HepG2 (cell line): Measurements from ENCODE around the gene MLNR. TPM values are rescaled to one million over a fixed set of nuclear protein-coding genes. Genes with fewer than 3 reads are reported as not detected.

Experiments used
- ATAC-seq: fragments of 200-7000 bp; cut with Tn5 transposase; 3 replicates; pipeline ENCODE4 v1.9.1; 2020; ENCODE audit warnings: mild to moderate bottlenecking, moderate library complexity
- BruUV-seq: library from RNA; stranded (reverse); fragments of 400-500 nt; replicated peaks from 2 replicates; lab custom pipeline; 2021; lab: Mats Ljungman, UMichigan
- CTCF ChIA-PET: fragments of 300-600 bp; formaldehyde crosslinking; extraction: SDS; loops from one replicate; lab custom pipeline; 2021; ENCODE audit warnings: low total read pairs, inconsistent platforms, low intra/inter-chr PET ratio; lab: Yijun Ruan, JAX
- POLR2A ChIA-PET: fragments of 350-600 bp; sonication (Branson Sonifier 250); formaldehyde crosslinking; loops from one replicate; lab custom pipeline; 2020; ENCODE audit warnings: antibody characterized with exemption, inconsistent platforms; lab: Yijun Ruan, JAX
- DNase-seq: peaks from one replicate; pipeline ENCODE4 v3.0.0-alpha.2; 2015; ENCODE audit warnings: low spot score
- FAIRE-seq: peaks from 3 replicates; lab custom pipeline; 2011; peaks lifted over from hg19 to GRCh38; lab: Jason Lieb, UNC
- H2AFZ ChIP-seq: one replicate; pipeline ENCODE4 v1.6.1; 2011; ENCODE audit warnings: low read length, inconsistent platforms
- H3K27ac ChIP-seq: fragments of 300-600 bp; 3 replicates; pipeline ENCODE4 v1.8.0; 2011; ENCODE audit warnings: mixed run types, mild to moderate bottlenecking, mixed read lengths, low read length, inconsistent platforms; ENCODE audit not compliant: insufficient read depth; ENCODE audit errors: extremely low read length
- H3K27me3 ChIP-seq, 2 experiments: fragments of 200-600 bp in 1 of 2; 2 replicates in 1 of 2; 3 replicates in 1 of 2; pipeline versions ENCODE4 v1.6.0 to v1.8.0; 2011; ENCODE audit warnings: low read length in 2 of 2, mild to moderate bottlenecking in 2 of 2, moderate library complexity in 2 of 2, inconsistent platforms in 1 of 2; ENCODE audit not compliant: insufficient read depth in 2 of 2, control insufficient read depth in 1 of 2
- H3K36me3 ChIP-seq, 2 experiments: fragments of 200-600 bp in 1 of 2; replicated peaks in 1 of 2; 2 replicates in 1 of 2; 3 replicates in 1 of 2; pipeline versions ENCODE4 v1.5.1 to v1.8.0; 2011; ENCODE audit warnings: low read length in 2 of 2, inconsistent platforms in 1 of 2; ENCODE audit not compliant: insufficient read depth in 2 of 2, control insufficient read depth in 1 of 2
- H3K4me1 ChIP-seq: 2 replicates; pipeline ENCODE4 v1.5.1; 2012; ENCODE audit warnings: low read length, inconsistent platforms; ENCODE audit not compliant: insufficient read depth
- H3K4me2 ChIP-seq: 2 replicates; pipeline ENCODE4 v1.6.0; 2011; ENCODE audit warnings: low read depth, low read length, inconsistent platforms
- H3K4me3 ChIP-seq, 3 experiments: fragments of 200-600 bp in 1 of 3; sonication (generic), shearing (Covaris generic) in 1 of 3; replicated peaks in 1 of 3; 2 replicates each; pipeline ENCODE4 v1.5.1; 2011 to 2016; ENCODE audit warnings: low read length in 3 of 3, inconsistent platforms in 2 of 3, low read depth in 2 of 3, mild to moderate bottlenecking in 2 of 3, control low read depth in 1 of 3, mixed read lengths in 1 of 3; ENCODE audit not compliant: insufficient read depth in 1 of 3
- H3K79me2 ChIP-seq: one replicate; pipeline ENCODE4 v1.6.1; 2011; ENCODE audit warnings: low read length, inconsistent platforms; ENCODE audit not compliant: insufficient read depth
- H3K9ac ChIP-seq: 2 replicates; pipeline ENCODE4 v1.6.0; 2011; ENCODE audit warnings: mild to moderate bottlenecking, low read depth, low read length, inconsistent platforms; ENCODE audit not compliant: insufficient read depth
- H3K9me3 ChIP-seq: 2 replicates; pipeline ENCODE4 v1.5.1; 2012; ENCODE audit warnings: mild to moderate bottlenecking, low read length
- H4K20me1 ChIP-seq: 2 replicates; pipeline ENCODE4 v1.6.0; 2011; ENCODE audit warnings: inconsistent platforms, mild to moderate bottlenecking, low read length, moderate library complexity; ENCODE audit not compliant: insufficient read depth
- CENPBD1 ChIP-seq: sonication (generic); formaldehyde crosslinking; IDR thresholded peaks from 2 replicates; pipeline ENCODE4 v1.8.0; 2022; ENCODE audit warnings: missing genetic modification reagents, low read depth, mild to moderate bottlenecking, borderline replicate concordance
- FOXK1 ChIP-seq: sonication (generic); formaldehyde crosslinking; IDR thresholded peaks from 2 replicates; pipeline ENCODE4 v1.4.0; 2020; ENCODE audit warnings: low read depth, missing genetic modification reagents, borderline replicate concordance
- KDM4B ChIP-seq: sonication (generic); formaldehyde crosslinking; IDR thresholded peaks from 2 replicates; pipeline ENCODE4 v1.4.0; 2020; ENCODE audit warnings: missing genetic modification reagents
- SP1 ChIP-seq, 2 experiments: fragments of 450-650 bp in 1 of 2; sonication (generic) in 1 of 2; formaldehyde crosslinking in 1 of 2; IDR thresholded peaks; 2 replicates each; pipeline versions ENCODE4 v1.4.0 to v1.6.1; 2016 to 2020; ENCODE audit warnings: missing genetic modification reagents in 1 of 2
- ZBTB44 ChIP-seq: sonication (generic); formaldehyde crosslinking; IDR thresholded peaks from 2 replicates; pipeline ENCODE4 v1.4.0; 2020; ENCODE audit warnings: missing genetic modification reagents
- ZHX2 ChIP-seq, 2 experiments: sonication (generic) in 1 of 2; formaldehyde crosslinking in 1 of 2; IDR thresholded peaks; 2 replicates each; pipeline versions ENCODE4 v1.6.1 to v1.9.0; 2014 to 2022; ENCODE audit warnings: antibody characterized with exemption in 1 of 2, borderline replicate concordance in 1 of 2, inconsistent platforms in 1 of 2, low read depth in 1 of 2, missing genetic modification reagents in 1 of 2
- ZNF326 ChIP-seq: sonication (generic); formaldehyde crosslinking; IDR thresholded peaks from 2 replicates; pipeline ENCODE4 v1.4.0; 2020; ENCODE audit warnings: missing genetic modification reagents, borderline replicate concordance
- ZNF740 ChIP-seq: sonication (generic); formaldehyde crosslinking; IDR thresholded peaks from 2 replicates; pipeline ENCODE4 v1.4.0; 2020; ENCODE audit warnings: missing genetic modification reagents
- ZSCAN20 ChIP-seq: sonication (generic); formaldehyde crosslinking; IDR thresholded peaks from 2 replicates; pipeline ENCODE4 v1.4.0; 2020; ENCODE audit warnings: missing genetic modification reagents, mild to moderate bottlenecking, borderline replicate concordance
- WGBS: methylation state at CpG from one replicate; pipeline ENCODE4 v1.1.6; 2017; ENCODE audit warnings: low lambda C conversion rate; 5-methylcytosine and 5-hydroxymethylcytosine counted together
- in situ Hi-C: cut with HindIII; loops from 2 replicates; pipeline ENCODE4 v1.10.0; 2017; ENCODE audit warnings: low pct_unique_long_range_greater_than_20kb; ENCODE audit not compliant: extremely low pct_ligation_motif_present
- intact Hi-C: fragments of 100-400 bp; cut with micrococcal nuclease; formaldehyde crosslinking; loops from one replicate; pipeline ENCODE4 v1.10.0; 2022; ENCODE audit not compliant: unreplicated experiment
- polyA plus RNA-seq, 8 experiments: library from polyadenylated mRNA; depleted of rRNA in 3 of 8; stranded (reverse) in 7 of 8; unstranded in 1 of 8; fragments of >200 nt; fragmentation: Illumina TruSeq in 4 of 8; extraction: Trizol in 4 of 8; gene quantifications; 2 replicates each; pipeline versions ENCODE4 v1.2.1 to v1.2.3, GENCODE V29; 2011 to 2016; ENCODE audit warnings: low read depth in 4 of 8, missing spikeins in 1 of 8, mixed read lengths in 1 of 8; ENCODE audit not compliant: insufficient read depth in 1 of 8
- total RNA-seq, 5 experiments: library from RNA; depleted of rRNA; stranded (reverse); fragments of >200 nt; fragmentation: Illumina TruSeq; extraction: Trizol; gene quantifications; 2 replicates each; pipeline ENCODE4 v1.2.3, GENCODE V29; 2016; ENCODE audit warnings: low read depth in 1 of 5

The MLNR gene
- total and polyA plus RNA-seq, 2 of the 13 experiments (the other 11 are each of a cell fraction or from before 2014, with no cell fraction given), result 0.46 TPM; not detected in 1

- ATAC-seq (no peak), FAIRE-seq (no peak), DNase-seq (no peak)
- no peak overlapping the region for H3K4me2 ChIP-seq
- no peaks in the 10 kb centered on the region for H3K9me3 ChIP-seq
- no peak overlapping the region for H3K9ac ChIP-seq
- BruUV-seq, result no TSS peak
- intact Hi-C loops (no loop called here), in situ Hi-C loops (no loop called here)
- no peak for TF ChIP-seq ZNF740
- no peak for TF ChIP-seq ZNF326 (CRISPR knock-in tag)
- TF ChIP-seq ZSCAN20 (CRISPR knock-in tag), result no peak
- no peak for TF ChIP-seq ZBTB44
- no peak for TF ChIP-seq FOXK1
- no peak overlapping the region for H2AFZ ChIP-seq
- H3K27me3 ChIP-seq, result no peaks in the 10 kb centered on the region
- H3K4me1 ChIP-seq, result no peaks in the 10 kb centered on the region
- ChIA-PET POLR2A (no interaction called here), CTCF (no interaction called here)
- WGBS, result 91% methylated on average over 6 of the region's 6 CpGs
- peaks cover 9 to 46% of the 10 kb centered on the region in 2 experiments for H3K36me3 ChIP-seq
- H3K27ac ChIP-seq, result no peak overlapping the region
- H3K79me2 ChIP-seq, result no peaks in the 10 kb centered on the region
- H3K4me3 ChIP-seq, result no peak overlapping the region
- no peaks in the 10 kb centered on the region for H4K20me1 ChIP-seq
Measured at GRCh38 chr13:49259586-49259985, 39.4 kb downstream of the MLNR start.

GRCh38 chr13:49262634-49263033, 42.5 kb downstream of the MLNR start:
- no TSS peak for BruUV-seq
- Histone ChIP-seq H4K20me1 (no peaks in the 10 kb centered on the region), H3K36me3 (peaks cover 6 to 29% of the 10 kb centered on the region in 2 experiments; a peak in 4 of 5 replicates), H3K79me2 (no peaks in the 10 kb centered on the region), H3K4me1 (no peaks in the 10 kb centered on the region), H3K27me3 (no peaks in the 10 kb centered on the region), H3K4me2 (no peak overlapping the region), H3K4me3 (no peak overlapping the region), H3K27ac (no peak overlapping the region), H3K9me3 (no peaks in the 10 kb centered on the region), H2AFZ (no peak overlapping the region), H3K9ac (no peak overlapping the region)
- no peak for ATAC-seq
- 96% methylated on average over 6 of the region's 6 CpGs for WGBS
- POLR2A ChIA-PET, result no interaction called here
- intact Hi-C loops (no loop called here), in situ Hi-C loops (no loop called here)
- CTCF ChIA-PET, result no interaction called here
- no peak for FAIRE-seq
- DNase-seq, result no peak
- TF ChIP-seq CENPBD1 (CRISPR knock-in tag) (no peak), SP1 (IDR thresholded peaks at IDR 0.05) (no peak), SP1 (CRISPR knock-in tag; IDR thresholded peaks at IDR 0.05) (no peak), KDM4B (no peak), ZHX2 (IDR thresholded peaks at IDR 0.05; ENCODE audit: low read depth) (no peak), ZHX2 (CRISPR knock-in tag; IDR thresholded peaks at IDR 0.05; ENCODE audit: borderline replicate concordance) (no peak)
